K562 (cell line): ENCODE data around the gene CLCNKA. TPM values are rescaled to one million over a fixed set of nuclear protein-coding genes. Genes with fewer than 3 reads are reported as not detected.

ENCODE experiments used
- ATF3 ChIP-seq, 2 experiments: fragments of 450-650 bp in 1 of 2; sonication (generic) in 1 of 2; formaldehyde crosslinking in 1 of 2; IDR thresholded peaks in 1 of 2; conservative IDR thresholded peaks in 1 of 2; 2 replicates each; pipeline versions ENCODE4 v1.6.1 to v1.8.1; 2016 to 2023; ENCODE audit warnings: mild to moderate bottlenecking in 2 of 2, moderate library complexity in 2 of 2, inconsistent platforms in 1 of 2, missing genetic modification reagents in 1 of 2
- BRD4 ChIP-seq: fragments of 200-600 bp; sonication (generic); IDR thresholded peaks from 2 replicates; pipeline ENCODE4 v1.6.1; 2017; ENCODE audit warnings: inconsistent platforms
- E2F6 ChIP-seq, 2 experiments: IDR thresholded peaks; 2 replicates each; pipeline ENCODE4 v1.6.1; 2011; ENCODE audit warnings: borderline replicate concordance in 1 of 2, control low read depth in 1 of 2, low read depth in 1 of 2, low read length in 1 of 2, mild to moderate bottlenecking in 1 of 2, mixed read lengths in 1 of 2, moderate library complexity in 1 of 2; ENCODE audit not compliant: insufficient read depth in 1 of 2, insufficient read length in 1 of 2, poor library complexity in 1 of 2, severe bottlenecking in 1 of 2; ENCODE audit errors: extremely low read depth in 1 of 2
- GTF2A2 ChIP-seq: IDR thresholded peaks from 2 replicates; pipeline ENCODE4 v1.6.1; 2016; ENCODE audit warnings: mild to moderate bottlenecking, missing genetic modification characterization, missing compliant biosample characterization
- GTF2E2 ChIP-seq: fragments of 200-800 bp; sonication (Bioruptor generic); IDR thresholded peaks from 2 replicates; pipeline ENCODE4 v1.6.1; 2016; ENCODE audit warnings: missing genetic modification characterization, missing compliant biosample characterization
- GTF3C2 ChIP-seq: IDR thresholded peaks from 3 replicates; pipeline ENCODE4 v1.6.1; 2011; ENCODE audit warnings: borderline replicate concordance, mild to moderate bottlenecking, moderate library complexity; ENCODE audit not compliant: insufficient read length; ENCODE audit errors: extremely low read depth
- HMGXB4 ChIP-seq: sonication (generic); formaldehyde crosslinking; IDR thresholded peaks from 2 replicates; pipeline ENCODE4 v1.8.1; 2023; ENCODE audit warnings: mild to moderate bottlenecking, missing genetic modification reagents
- MAZ ChIP-seq, 2 experiments: fragments of 450-650 bp in 1 of 2; sonication (generic) in 1 of 2; formaldehyde crosslinking; IDR thresholded peaks in 1 of 2; conservative IDR thresholded peaks in 1 of 2; 2 replicates each; pipeline versions ENCODE4 v1.4.0 to v1.5.0; 2020; ENCODE audit warnings: mild to moderate bottlenecking in 1 of 2, missing genetic modification reagents in 1 of 2
- RB1 ChIP-seq: fragments of 450-650 bp; IDR thresholded peaks from 2 replicates; pipeline ENCODE4 v1.6.1; 2017; ENCODE audit warnings: low read depth, mild to moderate bottlenecking
- RCOR1 ChIP-seq, 2 experiments: IDR thresholded peaks; 2 replicates each; pipeline ENCODE4 v1.6.1; 2012; ENCODE audit warnings: low read depth in 2 of 2, low read length in 2 of 2, borderline replicate concordance in 1 of 2, improper control_type of control experiment in 1 of 2
- ZBTB5 ChIP-seq: fragments of 450-650 bp; IDR thresholded peaks from 2 replicates; pipeline ENCODE4 v1.6.1; 2017; ENCODE audit warnings: antibody characterized with exemption
- ZFP91 ChIP-seq: sonication (generic); formaldehyde crosslinking; IDR thresholded peaks from 2 replicates; pipeline ENCODE4 v1.8.0; 2022; ENCODE audit warnings: mild to moderate bottlenecking, missing genetic modification reagents
- ZNF699 ChIP-seq: fragments of 250-450 bp; sonication (Bioruptor Pico); IDR thresholded peaks from 2 replicates; pipeline ENCODE4 v1.8.0; 2021; ENCODE audit warnings: mild to moderate bottlenecking, moderate library complexity; ENCODE audit not compliant: insufficient replicate concordance
- polyA plus RNA-seq, 8 experiments: library from polyadenylated mRNA; depleted of rRNA in 4 of 8; stranded (reverse) in 5 of 8; unstranded in 3 of 8; fragments of >200 nt; fragmentation: Nextera tagmentation in 2 of 8; fragmentation: Illumina TruSeq in 1 of 8; extraction: Ambion mirVana in 2 of 8; extraction: Trizol in 1 of 8; gene quantifications; 2 replicates each; pipeline versions ENCODE4 v1.2.1 to v1.2.3, GENCODE V29; 2011 to 2014; ENCODE audit warnings: inconsistent platforms in 1 of 8, missing spikeins in 1 of 8
- total RNA-seq, 7 experiments: library from RNA; depleted of rRNA in 6 of 7; stranded (reverse); fragments of >200 nt in 6 of 7; fragmentation: Illumina TruSeq in 2 of 7; extraction: Trizol in 2 of 7; gene quantifications; 2 replicates each; pipeline versions ENCODE4 v1.2.1 to v1.2.3, GENCODE V29; 2011 to 2021; ENCODE audit warnings: low replicate concordance in 1 of 7

CLCNKA gene
- total and polyA plus RNA-seq, 9 of the 15 experiments (the other 6 are each of a cell fraction or from before 2014, with no cell fraction given), result 0.03 to 0.37 (median 0.10) TPM; not detected in 3

GRCh38 chr1:16032388-16033102, 10.7 kb downstream of the CLCNKA start (continued):
- no peak for TF ChIP-seq E2F6 (IDR thresholded peaks at IDR 0.05; ENCODE audit: borderline replicate concordance in 1 of 2, extremely low read depth in 1 of 2, insufficient read depth in 1 of 2, insufficient read length in 1 of 2, low read depth in 1 of 2, low read length in 1 of 2, poor library complexity in 1 of 2, severe bottlenecking in 1 of 2)
- TF ChIP-seq RB1, result peak; percentile 95
- no peak for TF ChIP-seq ZFP91 (CRISPR knock-in tag)
- TF ChIP-seq GTF3C2, result no peak
- TF ChIP-seq BRD4, result no peak
- no peak for TF ChIP-seq HMGXB4 (CRISPR knock-in tag)
- peak; percentile 88 to 98 for TF ChIP-seq MAZ (CRISPR knock-in tag; conservative IDR thresholded peaks at IDR 0.05 in 1 of 2, IDR thresholded peaks at IDR 0.05 in 1 of 2)
- TF ChIP-seq GTF2A2 (tag), result no peak
- no peak for TF ChIP-seq ZBTB5
- no peak for TF ChIP-seq ATF3 (IDR thresholded peaks at IDR 0.05)
- TF ChIP-seq ATF3 (CRISPR knock-in tag; conservative IDR thresholded peaks at IDR 0.05), result 0 out of 2 replicates have a peak, but pooled peaks have one; percentile 45
- peak; percentile 45 to 78 for TF ChIP-seq RCOR1 (IDR thresholded peaks at IDR 0.05; ENCODE audit: borderline replicate concordance in 1 of 2, low read depth in 2 of 2, low read length in 2 of 2)
- TF ChIP-seq GTF2E2 (tag), result no peak
- TF ChIP-seq ZNF699 (CRISPR knock-in tag), result no peak
